ENCODE data around the gene HIPK4. TPM values are rescaled to one million over a fixed set of nuclear protein-coding genes. Genes with fewer than 3 reads are reported as not detected.

The HIPK4 gene
- total RNA-seq, 1 experiment from 2014 or later, result 0.31 TPM

DNA sequence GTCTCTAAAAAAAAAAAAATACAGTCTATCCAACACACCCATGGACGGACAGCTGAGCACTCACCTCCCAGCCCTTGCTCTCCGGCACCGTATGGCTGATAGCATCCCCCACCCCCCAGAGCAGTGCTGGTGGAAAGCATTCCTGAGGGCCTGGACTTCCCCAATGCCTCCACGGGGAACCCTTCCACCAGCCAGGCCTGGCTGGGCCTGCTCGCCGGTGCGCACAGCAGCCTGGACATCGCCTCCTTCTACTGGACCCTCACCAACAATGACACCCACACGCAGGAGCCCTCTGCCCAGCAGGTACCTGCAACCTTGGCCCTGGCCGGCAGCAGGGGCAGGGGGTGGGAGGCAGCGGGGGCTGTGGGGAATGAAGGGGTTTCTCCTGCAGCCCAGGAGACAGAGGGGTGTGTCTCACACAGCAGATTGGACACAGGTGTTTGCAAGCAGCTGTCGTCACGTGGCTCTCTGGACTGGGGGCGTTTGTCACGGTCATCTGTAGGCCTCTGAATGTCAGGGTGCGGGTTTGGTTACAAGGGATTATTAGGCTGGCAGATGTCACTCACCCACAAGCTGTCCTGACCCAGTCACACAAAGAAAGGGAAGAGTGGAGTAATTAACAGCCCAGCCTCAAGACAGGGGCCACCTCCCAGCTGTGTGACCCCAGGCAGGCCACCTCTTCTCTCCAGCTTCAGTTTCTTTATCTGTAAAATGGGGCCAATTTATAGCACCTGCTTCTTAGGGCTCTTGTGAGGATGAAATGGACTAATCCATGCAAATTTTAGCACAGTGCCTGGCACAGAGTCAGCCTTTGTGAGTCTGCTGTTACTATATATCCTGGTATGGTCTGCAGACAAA, 22.2 kb downstream of the HIPK4 start:
- TF ChIP-seq TEAD4 (CRISPR knock-in tag; IDR thresholded peaks at IDR 0.05), result no peak
- TF ChIP-seq, protein P1, sequence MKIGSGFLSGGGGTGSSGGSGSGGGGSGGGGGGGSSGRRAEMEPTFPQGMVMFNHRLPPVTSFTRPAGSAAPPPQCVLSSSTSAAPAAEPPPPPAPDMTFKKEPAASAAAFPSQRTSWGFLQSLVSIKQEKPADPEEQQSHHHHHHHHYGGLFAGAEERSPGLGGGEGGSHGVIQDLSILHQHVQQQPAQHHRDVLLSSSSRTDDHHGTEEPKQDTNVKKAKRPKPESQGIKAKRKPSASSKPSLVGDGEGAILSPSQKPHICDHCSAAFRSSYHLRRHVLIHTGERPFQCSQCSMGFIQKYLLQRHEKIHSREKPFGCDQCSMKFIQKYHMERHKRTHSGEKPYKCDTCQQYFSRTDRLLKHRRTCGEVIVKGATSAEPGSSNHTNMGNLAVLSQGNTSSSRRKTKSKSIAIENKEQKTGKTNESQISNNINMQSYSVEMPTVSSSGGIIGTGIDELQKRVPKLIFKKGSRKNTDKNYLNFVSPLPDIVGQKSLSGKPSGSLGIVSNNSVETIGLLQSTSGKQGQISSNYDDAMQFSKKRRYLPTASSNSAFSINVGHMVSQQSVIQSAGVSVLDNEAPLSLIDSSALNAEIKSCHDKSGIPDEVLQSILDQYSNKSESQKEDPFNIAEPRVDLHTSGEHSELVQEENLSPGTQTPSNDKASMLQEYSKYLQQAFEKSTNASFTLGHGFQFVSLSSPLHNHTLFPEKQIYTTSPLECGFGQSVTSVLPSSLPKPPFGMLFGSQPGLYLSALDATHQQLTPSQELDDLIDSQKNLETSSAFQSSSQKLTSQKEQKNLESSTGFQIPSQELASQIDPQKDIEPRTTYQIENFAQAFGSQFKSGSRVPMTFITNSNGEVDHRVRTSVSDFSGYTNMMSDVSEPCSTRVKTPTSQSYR (CRISPR knock-in tag; IDR thresholded peaks at IDR 0.05), result no peak
- TF ChIP-seq JUN (CRISPR knock-in tag; IDR thresholded peaks at IDR 0.05), result no peak
- no peak for TF ChIP-seq FOXK1 (CRISPR knock-in tag; IDR thresholded peaks at IDR 0.05)
- TF ChIP-seq GRHL2 (CRISPR knock-in tag; IDR thresholded peaks at IDR 0.05; ENCODE audit: insufficient replicate concordance, severe bottlenecking), result no peak
- TF ChIP-seq, protein P2, sequence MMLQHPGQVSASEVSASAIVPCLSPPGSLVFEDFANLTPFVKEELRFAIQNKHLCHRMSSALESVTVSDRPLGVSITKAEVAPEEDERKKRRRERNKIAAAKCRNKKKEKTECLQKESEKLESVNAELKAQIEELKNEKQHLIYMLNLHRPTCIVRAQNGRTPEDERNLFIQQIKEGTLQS (CRISPR knock-in tag; conservative IDR thresholded peaks at IDR 0.05), result no peak
- TF ChIP-seq MYBL2 (CRISPR knock-in tag; IDR thresholded peaks at IDR 0.05), result no peak
- TF ChIP-seq, protein P3, sequence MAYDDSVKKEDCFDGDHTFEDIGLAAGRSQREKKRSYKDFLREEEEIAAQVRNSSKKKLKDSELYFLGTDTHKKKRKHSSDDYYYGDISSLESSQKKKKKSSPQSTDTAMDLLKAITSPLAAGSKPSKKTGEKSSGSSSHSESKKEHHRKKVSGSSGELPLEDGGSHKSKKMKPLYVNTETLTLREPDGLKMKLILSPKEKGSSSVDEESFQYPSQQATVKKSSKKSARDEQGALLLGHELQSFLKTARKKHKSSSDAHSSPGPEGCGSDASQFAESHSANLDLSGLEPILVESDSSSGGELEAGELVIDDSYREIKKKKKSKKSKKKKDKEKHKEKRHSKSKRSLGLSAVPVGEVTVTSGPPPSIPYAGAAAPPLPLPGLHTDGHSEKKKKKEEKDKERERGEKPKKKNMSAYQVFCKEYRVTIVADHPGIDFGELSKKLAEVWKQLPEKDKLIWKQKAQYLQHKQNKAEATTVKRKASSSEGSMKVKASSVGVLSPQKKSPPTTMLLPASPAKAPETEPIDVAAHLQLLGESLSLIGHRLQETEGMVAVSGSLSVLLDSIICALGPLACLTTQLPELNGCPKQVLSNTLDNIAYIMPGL (CRISPR knock-in tag; IDR thresholded peaks at IDR 0.05), result no peak
- TF ChIP-seq ZNF121 (CRISPR knock-in tag; IDR thresholded peaks at IDR 0.05), result no peak
- TF ChIP-seq, protein P4, sequence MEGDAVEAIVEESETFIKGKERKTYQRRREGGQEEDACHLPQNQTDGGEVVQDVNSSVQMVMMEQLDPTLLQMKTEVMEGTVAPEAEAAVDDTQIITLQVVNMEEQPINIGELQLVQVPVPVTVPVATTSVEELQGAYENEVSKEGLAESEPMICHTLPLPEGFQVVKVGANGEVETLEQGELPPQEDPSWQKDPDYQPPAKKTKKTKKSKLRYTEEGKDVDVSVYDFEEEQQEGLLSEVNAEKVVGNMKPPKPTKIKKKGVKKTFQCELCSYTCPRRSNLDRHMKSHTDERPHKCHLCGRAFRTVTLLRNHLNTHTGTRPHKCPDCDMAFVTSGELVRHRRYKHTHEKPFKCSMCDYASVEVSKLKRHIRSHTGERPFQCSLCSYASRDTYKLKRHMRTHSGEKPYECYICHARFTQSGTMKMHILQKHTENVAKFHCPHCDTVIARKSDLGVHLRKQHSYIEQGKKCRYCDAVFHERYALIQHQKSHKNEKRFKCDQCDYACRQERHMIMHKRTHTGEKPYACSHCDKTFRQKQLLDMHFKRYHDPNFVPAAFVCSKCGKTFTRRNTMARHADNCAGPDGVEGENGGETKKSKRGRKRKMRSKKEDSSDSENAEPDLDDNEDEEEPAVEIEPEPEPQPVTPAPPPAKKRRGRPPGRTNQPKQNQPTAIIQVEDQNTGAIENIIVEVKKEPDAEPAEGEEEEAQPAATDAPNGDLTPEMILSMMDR (IDR thresholded peaks at IDR 0.05), result no peak
- TF ChIP-seq, protein P5, sequence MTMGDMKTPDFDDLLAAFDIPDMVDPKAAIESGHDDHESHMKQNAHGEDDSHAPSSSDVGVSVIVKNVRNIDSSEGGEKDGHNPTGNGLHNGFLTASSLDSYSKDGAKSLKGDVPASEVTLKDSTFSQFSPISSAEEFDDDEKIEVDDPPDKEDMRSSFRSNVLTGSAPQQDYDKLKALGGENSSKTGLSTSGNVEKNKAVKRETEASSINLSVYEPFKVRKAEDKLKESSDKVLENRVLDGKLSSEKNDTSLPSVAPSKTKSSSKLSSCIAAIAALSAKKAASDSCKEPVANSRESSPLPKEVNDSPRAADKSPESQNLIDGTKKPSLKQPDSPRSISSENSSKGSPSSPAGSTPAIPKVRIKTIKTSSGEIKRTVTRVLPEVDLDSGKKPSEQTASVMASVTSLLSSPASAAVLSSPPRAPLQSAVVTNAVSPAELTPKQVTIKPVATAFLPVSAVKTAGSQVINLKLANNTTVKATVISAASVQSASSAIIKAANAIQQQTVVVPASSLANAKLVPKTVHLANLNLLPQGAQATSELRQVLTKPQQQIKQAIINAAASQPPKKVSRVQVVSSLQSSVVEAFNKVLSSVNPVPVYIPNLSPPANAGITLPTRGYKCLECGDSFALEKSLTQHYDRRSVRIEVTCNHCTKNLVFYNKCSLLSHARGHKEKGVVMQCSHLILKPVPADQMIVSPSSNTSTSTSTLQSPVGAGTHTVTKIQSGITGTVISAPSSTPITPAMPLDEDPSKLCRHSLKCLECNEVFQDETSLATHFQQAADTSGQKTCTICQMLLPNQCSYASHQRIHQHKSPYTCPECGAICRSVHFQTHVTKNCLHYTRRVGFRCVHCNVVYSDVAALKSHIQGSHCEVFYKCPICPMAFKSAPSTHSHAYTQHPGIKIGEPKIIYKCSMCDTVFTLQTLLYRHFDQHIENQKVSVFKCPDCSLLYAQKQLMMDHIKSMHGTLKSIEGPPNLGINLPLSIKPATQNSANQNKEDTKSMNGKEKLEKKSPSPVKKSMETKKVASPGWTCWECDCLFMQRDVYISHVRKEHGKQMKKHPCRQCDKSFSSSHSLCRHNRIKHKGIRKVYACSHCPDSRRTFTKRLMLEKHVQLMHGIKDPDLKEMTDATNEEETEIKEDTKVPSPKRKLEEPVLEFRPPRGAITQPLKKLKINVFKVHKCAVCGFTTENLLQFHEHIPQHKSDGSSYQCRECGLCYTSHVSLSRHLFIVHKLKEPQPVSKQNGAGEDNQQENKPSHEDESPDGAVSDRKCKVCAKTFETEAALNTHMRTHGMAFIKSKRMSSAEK (CRISPR knock-in tag; IDR thresholded peaks at IDR 0.05; ENCODE audit: borderline replicate concordance), result no peak
- TF ChIP-seq RORB (CRISPR knock-in tag; IDR thresholded peaks at IDR 0.05), result no peak
- no peak for TF ChIP-seq ZNF219 (CRISPR knock-in tag; IDR thresholded peaks at IDR 0.05; ENCODE audit: borderline replicate concordance)
- no peak for TF ChIP-seq NFE2L1 (CRISPR knock-in tag; IDR thresholded peaks at IDR 0.05)
- TF ChIP-seq NFATC4 (CRISPR knock-in tag; IDR thresholded peaks at IDR 0.05), result no peak
- TF ChIP-seq RELA (CRISPR knock-in tag; IDR thresholded peaks at IDR 0.05; ENCODE audit: borderline replicate concordance), result no peak
- TF ChIP-seq NFYB (CRISPR knock-in tag; conservative IDR thresholded peaks at IDR 0.05; ENCODE audit: low read depth), result no peak
- Mint-ChIP-seq H3K27ac (no peak overlapping the region), H3K36me3 (peaks cover 13% of the 10 kb centered on the region), H3K4me3 (no peak overlapping the region), H3K4me1 (peaks cover 12% of the 10 kb centered on the region), H3K9me3 (no peaks in the 10 kb centered on the region), H3K27me3 (ENCODE audit: low read depth) (peaks cover 5% of the 10 kb centered on the region; the same call in 1 of the 2 replicates)
- DNase-seq (ENCODE audit: low spot score), result no peak
- ATAC-seq, result no peak
- POLR2A ChIA-PET, result interaction anchor here (1.0 to 1.4 kb wide), 2 partner anchors 13 to 53 kb away, joined by 3 to 6 read pairs; no protein-coding TSS in a partner anchor
- CTCF ChIA-PET, result interaction anchor here (1.3 to 4.1 kb wide), 4 partner anchors 13 to 150 kb away, joined by 4 to 28 read pairs (median 12); partner anchors contain the start of gene TTC9B

Measured in WTC11 (cell line).